ENCODE data around the gene MAPT. TPM values are rescaled to one million over a fixed set of nuclear protein-coding genes. Genes with fewer than 3 reads are reported as not detected.

The MAPT gene
- total RNA-seq, 2 experiments from 2014 or later, result 1.5 to 1.8 TPM

DNA sequence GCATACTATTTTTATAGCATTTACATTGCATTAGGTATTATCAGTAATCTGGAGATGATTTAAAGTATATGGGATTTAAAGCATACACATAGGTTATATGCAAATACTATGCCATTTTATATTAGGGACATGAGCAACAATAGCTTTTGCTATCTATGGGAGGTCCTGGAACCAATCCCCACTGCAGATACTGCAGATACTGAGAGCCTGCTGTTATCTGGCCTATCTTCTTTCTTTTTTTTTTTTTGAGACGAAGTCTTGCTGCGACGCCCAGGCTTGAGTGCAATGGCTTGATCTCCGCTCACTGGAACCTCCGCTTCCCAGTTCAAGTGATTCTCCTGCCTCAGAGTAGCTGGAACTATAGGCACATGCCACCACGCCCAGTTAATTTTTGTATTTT lies 142.1 kb downstream of the MAPT start:
- Mint-ChIP-seq H3K27me3 (no peaks in the 10 kb centered on the region), H3K36me3 (peaks cover 36% of the 10 kb centered on the region), H3K9me3 (no peaks in the 10 kb centered on the region), H3K27ac (no peak overlapping the region), H3K4me3 (no peak overlapping the region), H3K4me1 (ENCODE audit: low read depth) (peaks cover 13% of the 10 kb centered on the region)
- no peak for DNase-seq
- ChIA-PET CTCF (interaction anchor here (0.8 to 1.9 kb wide), 3 partner anchors 8 to 176 kb away, joined by 4 read pairs; partner anchors contain the start of gene KANSL1), POLR2A (interaction anchor here (0.6 kb wide), 1 partner anchor 238 kb away, joined by 3 read pairs; no protein-coding TSS in a partner anchor)
- intact Hi-C loops (cut with micrococcal nuclease), result no loop called here

- no peak overlapping the region for H3K4me3 Mint-ChIP-seq
- H3K27ac Mint-ChIP-seq, result no peak overlapping the region
- H3K36me3 Mint-ChIP-seq, result peaks cover 30% of the 10 kb centered on the region
- no peak for DNase-seq
- H3K4me1 Mint-ChIP-seq (ENCODE audit: low read depth), result peaks cover 13% of the 10 kb centered on the region
- intact Hi-C loops (cut with micrococcal nuclease), result no loop called here
- ChIA-PET CTCF (interaction anchor here (1.0 to 2.2 kb wide), 4 partner anchors 21 to 175 kb away, joined by 3 to 7 read pairs (median 4); partner anchors contain the start of gene KANSL1), POLR2A (no interaction called here)
- no peaks in the 10 kb centered on the region for H3K27me3 Mint-ChIP-seq
- no peaks in the 10 kb centered on the region for H3K9me3 Mint-ChIP-seq
Observed at GRCh38 chr17:46037722-46038255, 143.4 kb downstream of the MAPT start.

DNA sequence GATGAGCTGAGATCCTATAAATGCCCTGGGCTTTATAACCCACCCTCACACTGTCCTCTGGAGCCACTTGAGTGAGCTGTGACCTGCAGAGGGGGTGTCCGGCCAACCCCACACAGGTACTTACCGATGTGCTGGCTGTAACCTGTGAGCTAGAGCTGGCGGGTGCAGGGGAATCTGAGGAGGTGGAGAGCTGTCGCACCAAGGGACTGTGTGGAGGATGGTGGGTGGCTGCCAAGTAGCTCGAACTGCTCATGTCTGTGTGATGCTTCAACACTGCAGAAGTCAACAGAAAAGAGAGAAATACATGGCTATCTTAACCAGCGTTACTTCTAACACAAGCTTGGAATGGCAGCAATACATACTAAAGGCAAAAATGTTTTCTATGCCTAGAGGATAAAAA lies 144.1 kb downstream of the MAPT start:
- ChIA-PET POLR2A (no interaction called here), CTCF (interaction anchor here (1.0 to 2.2 kb wide), 4 partner anchors 20 to 175 kb away, joined by 3 to 7 read pairs (median 4); partner anchors contain the start of gene KANSL1)
- no peak for DNase-seq
- Mint-ChIP-seq H3K27me3 (no peaks in the 10 kb centered on the region), H3K27ac (no peak overlapping the region), H3K4me3 (no peak overlapping the region), H3K36me3 (peaks cover 25% of the 10 kb centered on the region), H3K9me3 (no peaks in the 10 kb centered on the region), H3K4me1 (ENCODE audit: low read depth) (peaks cover 13% of the 10 kb centered on the region)
- intact Hi-C loops (cut with micrococcal nuclease), result no loop called here

DNA sequence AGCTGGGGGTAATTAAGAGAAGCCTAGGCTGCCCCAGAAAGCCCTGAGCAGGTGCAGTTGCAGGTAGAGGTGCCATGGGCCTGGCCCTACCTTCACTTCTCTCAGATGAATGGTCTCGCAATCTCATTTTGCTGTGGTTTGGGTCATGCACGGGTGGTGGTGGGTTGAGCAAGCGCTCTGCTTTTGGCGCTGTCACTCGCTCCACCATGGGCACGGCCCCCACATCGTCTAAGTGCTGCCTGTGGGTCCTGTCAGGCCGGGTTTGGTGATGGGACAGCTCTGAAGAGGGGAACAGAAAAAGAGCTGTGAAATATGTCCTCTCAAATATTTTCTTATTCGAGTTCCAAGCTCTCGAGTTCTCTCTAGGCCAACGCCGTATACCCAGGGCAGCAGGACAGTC lies 144.6 kb downstream of the MAPT start:
- H3K27me3 Mint-ChIP-seq, result no peaks in the 10 kb centered on the region
- POLR2A ChIA-PET, result interaction anchor here (0.9 kb wide), 1 partner anchor 30 kb away, joined by 3 read pairs; no protein-coding TSS in a partner anchor
- DNase-seq, result no peak
- peaks cover 27% of the 10 kb centered on the region for H3K36me3 Mint-ChIP-seq
- H3K9me3 Mint-ChIP-seq, result no peaks in the 10 kb centered on the region
- CTCF ChIA-PET, result interaction anchor here (1.0 to 2.2 kb wide), 5 partner anchors 19 to 174 kb away, joined by 3 to 7 read pairs (median 4); partner anchors contain the start of gene KANSL1
- intact Hi-C loops (cut with micrococcal nuclease), result no loop called here
- H3K4me3 Mint-ChIP-seq, result no peak overlapping the region
- peaks cover 13% of the 10 kb centered on the region for H3K4me1 Mint-ChIP-seq (ENCODE audit: low read depth)
- no peak overlapping the region for H3K27ac Mint-ChIP-seq

GRCh38 chr17:46039592-46040186 lies 145.3 kb downstream of the MAPT start:
- intact Hi-C loops (cut with micrococcal nuclease), result no loop called here
- Mint-ChIP-seq H3K9me3 (no peaks in the 10 kb centered on the region), H3K4me3 (no peak overlapping the region), H3K36me3 (peaks cover 25% of the 10 kb centered on the region), H3K27ac (no peak overlapping the region), H3K27me3 (no peaks in the 10 kb centered on the region), H3K4me1 (ENCODE audit: low read depth) (peaks cover 18% of the 10 kb centered on the region)
- POLR2A ChIA-PET, result interaction anchor here (0.9 kb wide), 1 partner anchor 29 kb away, joined by 3 read pairs; no protein-coding TSS in a partner anchor
- CTCF ChIA-PET, result interaction anchor here (1.8 to 2.2 kb wide), 2 partner anchors 154 to 173 kb away, joined by 6 to 7 read pairs; partner anchors contain the start of gene KANSL1
- DNase-seq, result no peak

- ChIA-PET POLR2A (no interaction called here), CTCF (interaction anchor here (0.9 to 5.0 kb wide), 4 partner anchors 9 to 174 kb away, joined by 3 to 70 read pairs (median 29); no protein-coding TSS in a partner anchor)
- no peaks in the 10 kb centered on the region for H3K27me3 Mint-ChIP-seq
- no peak for DNase-seq
- no peak overlapping the region for H3K27ac Mint-ChIP-seq
- no peaks in the 10 kb centered on the region for H3K9me3 Mint-ChIP-seq
- no peak overlapping the region for H3K4me3 Mint-ChIP-seq
- peaks cover 32% of the 10 kb centered on the region for H3K36me3 Mint-ChIP-seq
- intact Hi-C loops (cut with micrococcal nuclease), result no loop called here
- peaks cover 18% of the 10 kb centered on the region for H3K4me1 Mint-ChIP-seq (ENCODE audit: low read depth)
Observed at GRCh38 chr17:46042246-46042645, 147.9 kb downstream of the MAPT start.

DNA sequence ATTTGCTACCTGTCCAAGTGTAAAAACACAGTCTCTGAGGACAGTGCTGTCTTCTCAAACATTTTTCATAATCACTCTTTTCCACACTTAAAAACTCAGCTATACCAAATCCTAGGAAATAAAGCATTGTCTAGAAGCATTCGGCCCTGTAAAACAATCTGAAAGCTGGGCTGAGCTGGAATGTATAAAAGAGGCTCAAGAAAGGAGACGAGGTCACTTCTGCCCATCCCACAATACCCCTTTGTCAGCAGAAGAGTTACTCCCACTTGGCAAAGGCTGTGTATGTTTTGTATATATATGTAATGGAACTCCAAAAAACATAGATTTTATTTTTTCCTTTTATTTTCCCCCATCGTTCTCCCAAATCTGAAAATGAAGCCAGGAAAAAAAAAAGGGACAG lies 148.6 kb downstream of the MAPT start:
- Mint-ChIP-seq H3K4me1 (ENCODE audit: low read depth) (peaks cover 18% of the 10 kb centered on the region), H3K4me3 (no peak overlapping the region), H3K27me3 (no peaks in the 10 kb centered on the region), H3K9me3 (no peaks in the 10 kb centered on the region), H3K27ac (no peak overlapping the region), H3K36me3 (peaks cover 32% of the 10 kb centered on the region)
- ChIA-PET POLR2A (no interaction called here), CTCF (interaction anchor here (0.9 to 5.0 kb wide), 4 partner anchors 10 to 173 kb away, joined by 3 to 70 read pairs (median 29); no protein-coding TSS in a partner anchor)
- DNase-seq, result no peak
- intact Hi-C loops (cut with micrococcal nuclease), result no loop called here

- no peaks in the 10 kb centered on the region for H3K9me3 Mint-ChIP-seq
- H3K27me3 Mint-ChIP-seq, result no peaks in the 10 kb centered on the region
- peaks cover 26% of the 10 kb centered on the region for H3K36me3 Mint-ChIP-seq
- CTCF ChIA-PET, result interaction anchor here (0.8 to 5.0 kb wide), 32 partner anchors 7 to 468 kb away, joined by 3 to 70 read pairs (median 6); partner anchors contain the start of gene KANSL1
- no peak for DNase-seq
- peaks cover 18% of the 10 kb centered on the region for H3K4me1 Mint-ChIP-seq (ENCODE audit: low read depth)
- no peak overlapping the region for H3K27ac Mint-ChIP-seq
- intact Hi-C loops (cut with micrococcal nuclease), result no loop called here
- no peak overlapping the region for H3K4me3 Mint-ChIP-seq
- POLR2A ChIA-PET, result interaction anchor here (0.6 kb wide), 2 partner anchors 45 to 718 kb away, joined by 3 to 4 read pairs; no protein-coding TSS in a partner anchor
Observed at GRCh38 chr17:46043606-46044005, 149.3 kb downstream of the MAPT start.

GRCh38 chr17:46044286-46044928 lies 150.1 kb downstream of the MAPT start:
- POLR2A ChIA-PET, result no interaction called here
- Mint-ChIP-seq H3K9me3 (no peaks in the 10 kb centered on the region), H3K27ac (no peak overlapping the region), H3K4me3 (no peak overlapping the region), H3K36me3 (peaks cover 26% of the 10 kb centered on the region), H3K4me1 (ENCODE audit: low read depth) (peaks cover 18% of the 10 kb centered on the region), H3K27me3 (no peaks in the 10 kb centered on the region)
- CTCF ChIA-PET, result interaction anchor here (0.5 to 5.0 kb wide), 44 partner anchors 8 to 469 kb away, joined by 3 to 70 read pairs (median 4); partner anchors contain the start of genes KANSL1 and MAPT
- DNase-seq, result peak; percentile 62
- intact Hi-C loops (cut with micrococcal nuclease), result no loop called here

- Mint-ChIP-seq H3K4me1 (ENCODE audit: low read depth) (peaks cover 18% of the 10 kb centered on the region), H3K27ac (no peak overlapping the region), H3K36me3 (peaks cover 26% of the 10 kb centered on the region), H3K9me3 (no peaks in the 10 kb centered on the region), H3K4me3 (no peak overlapping the region), H3K27me3 (no peaks in the 10 kb centered on the region)
- ChIA-PET POLR2A (interaction anchor here (0.6 kb wide), 1 partner anchor 50 kb away, joined by 5 read pairs; no protein-coding TSS in a partner anchor), CTCF (interaction anchor here (0.5 to 5.0 kb wide), 38 partner anchors 9 to 470 kb away, joined by 3 to 70 read pairs (median 5); partner anchors contain the start of gene KANSL1)
- intact Hi-C loops (cut with micrococcal nuclease), result no loop called here
- no peak for DNase-seq
Observed at GRCh38 chr17:46044989-46045388, 150.6 kb downstream of the MAPT start.

- no peak for DNase-seq
Observed at GRCh38 chr17:46045639-46046038, 151.3 kb downstream of the MAPT start.

DNA sequence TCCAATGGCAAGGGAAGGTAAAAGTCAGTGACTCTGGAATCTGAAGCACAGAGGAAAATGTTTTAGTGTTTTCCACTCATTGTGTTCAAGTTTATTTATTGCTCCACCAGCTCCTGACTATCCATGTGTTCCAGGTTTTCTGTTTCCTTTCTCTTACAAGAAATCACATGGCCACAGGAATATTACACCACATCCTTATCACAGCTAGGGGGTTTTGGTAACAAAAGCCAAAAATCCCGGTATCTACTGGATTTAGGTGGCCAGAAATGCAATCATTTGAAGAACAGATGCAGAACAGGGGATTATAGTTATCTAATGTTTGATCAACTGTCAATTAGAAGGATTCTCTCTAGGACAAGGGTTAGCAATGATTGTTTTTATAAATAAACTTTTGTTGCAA lies 152.6 kb downstream of the MAPT start:
- H3K36me3 Mint-ChIP-seq, result peaks cover 42% of the 10 kb centered on the region
- DNase-seq, result no peak
- no peak overlapping the region for H3K27ac Mint-ChIP-seq
- H3K27me3 Mint-ChIP-seq, result no peaks in the 10 kb centered on the region
- H3K4me3 Mint-ChIP-seq, result no peak overlapping the region
- CTCF ChIA-PET, result interaction anchor here (1.4 to 5.0 kb wide), 2 partner anchors 139 to 166 kb away, joined by 7 to 55 read pairs; no protein-coding TSS in a partner anchor
- intact Hi-C loops (cut with micrococcal nuclease), result no loop called here
- peaks cover 34% of the 10 kb centered on the region for H3K4me1 Mint-ChIP-seq (ENCODE audit: low read depth)
- POLR2A ChIA-PET, result no interaction called here
- no peaks in the 10 kb centered on the region for H3K9me3 Mint-ChIP-seq

More at GRCh38 chr17:46045639-46046038, 151.3 kb downstream of the MAPT start:
- ChIA-PET CTCF (interaction anchor here (0.7 to 5.0 kb wide), 8 partner anchors 12 to 168 kb away, joined by 3 to 70 read pairs (median 22); partner anchors contain the start of gene KANSL1), POLR2A (no interaction called here)
- Mint-ChIP-seq H3K36me3 (peaks cover 33% of the 10 kb centered on the region), H3K9me3 (no peaks in the 10 kb centered on the region), H3K4me3 (no peak overlapping the region), H3K27ac (no peak overlapping the region), H3K4me1 (ENCODE audit: low read depth) (peaks cover 21% of the 10 kb centered on the region), H3K27me3 (no peaks in the 10 kb centered on the region)
- intact Hi-C loops (cut with micrococcal nuclease), result no loop called here

All from activated CD4-positive, alpha-beta memory T cell treated with anti-CD3 and anti-CD28 coated beads for 36 hours (primary cell).